Endothelial cell of umbilical vein (primary cell): ENCODE data around the gene SLC25A31. TPM values are rescaled to one million over a fixed set of nuclear protein-coding genes. Genes with fewer than 3 reads are reported as not detected.

Experiments used
- BruUV-seq: library from RNA; stranded (reverse); fragments of 400-500 nt; replicated peaks from 2 replicates; lab custom pipeline; 2021; lab: Mats Ljungman, UMichigan
- CTCF ChIA-PET: fragments of 300-600, 350-600 bp; sonication (Branson Sonifier 250); formaldehyde crosslinking; loops from one replicate; lab custom pipeline; 2021; ENCODE audit warnings: antibody characterized with exemption, inconsistent platforms; lab: Charles Lee
- POLR2A ChIA-PET: fragments of 300-600, 350-600 bp; sonication (Branson Sonifier 250); formaldehyde crosslinking; loops from one replicate; lab custom pipeline; 2021; ENCODE audit warnings: antibody characterized with exemption, inconsistent platforms; lab: Charles Lee
- DNase-seq: peaks from one replicate; pipeline ENCODE4 v3.0.0-alpha.2; 2011; ENCODE audit warnings: low read depth, low spot score
- FAIRE-seq: peaks from 2 replicates; lab custom pipeline; 2011; peaks lifted over from hg19 to GRCh38; lab: Jason Lieb, UNC
- H2AFZ ChIP-seq: 2 replicates; pipeline ENCODE4 v1.6.0; 2012; ENCODE audit warnings: low read depth, low read length, control low read depth, inconsistent platforms
- H3K27ac ChIP-seq: 2 replicates; pipeline ENCODE4 v1.5.1; 2011; ENCODE audit warnings: low read depth, mild to moderate bottlenecking, control low read depth, low read length, moderate library complexity; ENCODE audit not compliant: insufficient read depth
- H3K27me3 ChIP-seq, 2 experiments: 2 replicates each; pipeline versions ENCODE4 v1.6.0 to v1.6.1; 2011; ENCODE audit warnings: low read length in 2 of 2, mixed read lengths in 1 of 2; ENCODE audit not compliant: control insufficient read depth in 2 of 2, insufficient read depth in 2 of 2
- H3K36me3 ChIP-seq, 2 experiments: 2 replicates in 1 of 2; 3 replicates in 1 of 2; pipeline ENCODE4 v1.5.1; 2011; ENCODE audit warnings: low read length in 2 of 2, mild to moderate bottlenecking in 1 of 2, moderate library complexity in 1 of 2; ENCODE audit not compliant: control insufficient read depth in 2 of 2, insufficient read depth in 2 of 2; ENCODE audit errors: extremely low read depth in 1 of 2
- H3K4me1 ChIP-seq: 3 replicates; pipeline ENCODE4 v1.5.1; 2011; ENCODE audit warnings: mild to moderate bottlenecking, low read length; ENCODE audit not compliant: control insufficient read depth, insufficient read depth; ENCODE audit errors: extremely low read depth
- H3K4me2 ChIP-seq: 2 replicates; pipeline ENCODE4 v1.6.1; 2011; ENCODE audit warnings: low read length, control low read depth, mixed read lengths; ENCODE audit not compliant: insufficient read depth
- H3K4me3 ChIP-seq, 3 experiments: fragments of 200-600 bp in 1 of 3; sonication (generic), shearing (Covaris generic) in 1 of 3; replicated peaks in 1 of 3; 2 replicates each; pipeline ENCODE4 v1.5.1; 2011 to 2016; ENCODE audit warnings: control low read depth in 3 of 3, low read length in 3 of 3, mild to moderate bottlenecking in 2 of 3, inconsistent platforms in 1 of 3, low read depth in 1 of 3, moderate library complexity in 1 of 3; ENCODE audit not compliant: insufficient read depth in 1 of 3
- H3K79me2 ChIP-seq: 2 replicates; pipeline ENCODE4 v1.6.0; 2012; ENCODE audit warnings: low read length, inconsistent platforms; ENCODE audit not compliant: control insufficient read depth, insufficient read depth
- H3K9ac ChIP-seq: replicated peaks from 2 replicates; pipeline ENCODE3; 2011; ENCODE audit warnings: low read length, control low read depth; ENCODE audit not compliant: insufficient read depth; ENCODE audit errors: extremely low read depth
- H3K9me1 ChIP-seq: replicated peaks from 3 replicates; pipeline ENCODE4 v1.6.0; 2011; ENCODE audit warnings: mild to moderate bottlenecking, low read length; ENCODE audit not compliant: control insufficient read depth, insufficient read depth; ENCODE audit errors: extremely low read depth
- H3K9me3 ChIP-seq: replicated peaks from 2 replicates; pipeline ENCODE4 v1.5.1; 2012; ENCODE audit warnings: low read length, inconsistent platforms; ENCODE audit not compliant: control insufficient read depth, insufficient read depth
- H4K20me1 ChIP-seq: replicated peaks from 2 replicates; pipeline ENCODE3; 2011; ENCODE audit warnings: mild to moderate bottlenecking, low read length; ENCODE audit not compliant: control insufficient read depth, insufficient read depth; ENCODE audit errors: extremely low read depth
- EZH2 ChIP-seq: IDR thresholded peaks from 2 replicates; pipeline ENCODE4 v1.6.1; 2012; ENCODE audit warnings: borderline replicate concordance, low read depth, mild to moderate bottlenecking, moderate library complexity, low read length, inconsistent platforms; ENCODE audit not compliant: severe bottlenecking
- FOS ChIP-seq: IDR thresholded peaks from 2 replicates; pipeline ENCODE4 v1.6.1; 2011; ENCODE audit warnings: mild to moderate bottlenecking, low read length, moderate library complexity, borderline replicate concordance; ENCODE audit not compliant: insufficient read depth
- GATA2 ChIP-seq: IDR thresholded peaks from 2 replicates; pipeline ENCODE4 v1.7.0; 2011; ENCODE audit warnings: low read depth, mild to moderate bottlenecking, moderate library complexity, mixed read lengths, low read length; ENCODE audit not compliant: insufficient read length, insufficient read depth
- JUN ChIP-seq: IDR thresholded peaks from 2 replicates; pipeline ENCODE4 v1.6.1; 2011; ENCODE audit warnings: borderline replicate concordance, low read depth; ENCODE audit not compliant: insufficient read length, insufficient read depth
- MYC ChIP-seq: IDR thresholded peaks from one replicate; pipeline ENCODE4 v1.6.1; 2011; ENCODE audit warnings: mild to moderate bottlenecking, low read depth, low read length
- POLR2A ChIP-seq: IDR thresholded peaks from 2 replicates; pipeline ENCODE4 v1.6.1; 2012; ENCODE audit warnings: low read depth, mild to moderate bottlenecking, control low read depth, low read length
- POLR2AphosphoS5 ChIP-seq: IDR thresholded peaks from 2 replicates; pipeline ENCODE4 v1.6.1; 2012; ENCODE audit warnings: low read depth, mild to moderate bottlenecking, control low read depth, low read length, moderate library complexity; ENCODE audit not compliant: insufficient read depth
- dilution Hi-C: fragments of 300-500 bp; cut with MboI; formaldehyde crosslinking; loops from one replicate; pipeline ENCODE4 v1.15.0; 2019; ENCODE audit warnings: low sequenced_read_pairs; ENCODE audit not compliant: extremely low pct_ligation_motif_present
- intact Hi-C: fragments of 100-400 bp; cut with micrococcal nuclease; formaldehyde crosslinking; loops from one replicate; pipeline ENCODE4 v1.10.0; 2022
- polyA plus RNA-seq, 4 experiments: library from polyadenylated mRNA; depleted of rRNA in 3 of 4; stranded (reverse) in 3 of 4; unstranded in 1 of 4; fragments of >200 nt; gene quantifications; 2 replicates each; pipeline versions ENCODE4 v1.2.1 to v1.2.3, GENCODE V29; 2011 to 2012; ENCODE audit warnings: missing spikeins in 1 of 4
- total RNA-seq: library from RNA; stranded (reverse); gene quantifications from 2 replicates; pipeline ENCODE4 v1.2.3, GENCODE V29; 2021
- TF ChIP-seq, protein P1 (sequence below): IDR thresholded peaks from 2 replicates; pipeline ENCODE4 v1.6.1; 2011; ENCODE audit not compliant: insufficient read depth, insufficient read length
- TF ChIP-seq, protein P2 (sequence below), 2 donors: IDR thresholded peaks; 1 replicate in 1 of 2; 2 replicates in 1 of 2; pipeline ENCODE4 v1.5.1; 2011; ENCODE audit warnings: low read length in 2 of 2, mild to moderate bottlenecking in 2 of 2, moderate library complexity in 2 of 2, control low read depth in 1 of 2, inconsistent platforms in 1 of 2, low read depth in 1 of 2; ENCODE audit not compliant: insufficient read depth in 1 of 2; ENCODE audit errors: extremely low read depth in 1 of 2

SLC25A31 gene
- total and polyA plus RNA-seq, 2 donors (not counting 3 experiments of a cell fraction or from before 2014, with no cell fraction given): not detected

DNA sequence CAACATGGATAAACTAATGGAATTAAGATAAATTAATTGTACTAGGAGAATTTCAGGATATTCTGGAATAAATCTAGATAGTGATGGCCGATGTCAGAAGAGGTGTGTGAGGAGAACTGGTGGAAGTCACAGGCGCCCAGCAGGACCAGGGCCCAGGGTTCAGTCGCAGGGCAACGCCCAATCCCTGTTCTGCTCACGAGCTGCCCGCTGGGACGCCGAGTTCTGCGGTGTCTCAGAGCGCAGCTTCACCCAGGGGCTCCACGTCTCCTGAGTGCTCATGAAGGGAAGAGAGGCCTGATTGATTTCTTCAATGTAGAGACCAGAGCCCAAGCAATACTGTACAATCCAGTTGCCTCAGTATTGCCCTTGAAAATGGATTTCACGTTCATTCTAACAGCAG is 50.4 kb downstream of the SLC25A31 start:
- Histone ChIP-seq H3K4me1 (peaks cover 2% of the 10 kb centered on the region), H3K36me3 (no peaks in the 10 kb centered on the region), H3K79me2 (no peaks in the 10 kb centered on the region), H3K4me2 (no peak overlapping the region), H3K9me1 (no peaks in the 10 kb centered on the region), H4K20me1 (no peaks in the 10 kb centered on the region), H2AFZ (no peak overlapping the region), H3K9ac (no peak overlapping the region), H3K9me3 (no peaks in the 10 kb centered on the region), H3K4me3 (no peak overlapping the region), H3K27me3 (peaks cover 0 to 3% of the 10 kb centered on the region in 2 experiments), H3K27ac (no peak overlapping the region)
- ChIA-PET POLR2A (no interaction called here), CTCF (interaction anchor here (2.0 kb wide), 1 partner anchor 48 kb away, joined by 5 read pairs; no protein-coding TSS in a partner anchor)
- FAIRE-seq (no peak), DNase-seq (no peak)
- BruUV-seq: no TSS peak
- dilution Hi-C loops (no loop called here), intact Hi-C loops (loop anchor here (5.0 kb wide), 1 partner anchor 507 kb away; the partner anchor contains the start of gene PGRMC2)
- no peak for TF ChIP-seq POLR2AphosphoS5
- no peak for TF ChIP-seq EZH2
- no peak for TF ChIP-seq JUN
- TF ChIP-seq, protein P1, sequence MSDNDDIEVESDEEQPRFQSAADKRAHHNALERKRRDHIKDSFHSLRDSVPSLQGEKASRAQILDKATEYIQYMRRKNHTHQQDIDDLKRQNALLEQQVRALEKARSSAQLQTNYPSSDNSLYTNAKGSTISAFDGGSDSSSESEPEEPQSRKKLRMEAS: no peak
- no peak for TF ChIP-seq MYC
- TF ChIP-seq POLR2A: no peak
- TF ChIP-seq GATA2: no peak
- TF ChIP-seq, protein P2, sequence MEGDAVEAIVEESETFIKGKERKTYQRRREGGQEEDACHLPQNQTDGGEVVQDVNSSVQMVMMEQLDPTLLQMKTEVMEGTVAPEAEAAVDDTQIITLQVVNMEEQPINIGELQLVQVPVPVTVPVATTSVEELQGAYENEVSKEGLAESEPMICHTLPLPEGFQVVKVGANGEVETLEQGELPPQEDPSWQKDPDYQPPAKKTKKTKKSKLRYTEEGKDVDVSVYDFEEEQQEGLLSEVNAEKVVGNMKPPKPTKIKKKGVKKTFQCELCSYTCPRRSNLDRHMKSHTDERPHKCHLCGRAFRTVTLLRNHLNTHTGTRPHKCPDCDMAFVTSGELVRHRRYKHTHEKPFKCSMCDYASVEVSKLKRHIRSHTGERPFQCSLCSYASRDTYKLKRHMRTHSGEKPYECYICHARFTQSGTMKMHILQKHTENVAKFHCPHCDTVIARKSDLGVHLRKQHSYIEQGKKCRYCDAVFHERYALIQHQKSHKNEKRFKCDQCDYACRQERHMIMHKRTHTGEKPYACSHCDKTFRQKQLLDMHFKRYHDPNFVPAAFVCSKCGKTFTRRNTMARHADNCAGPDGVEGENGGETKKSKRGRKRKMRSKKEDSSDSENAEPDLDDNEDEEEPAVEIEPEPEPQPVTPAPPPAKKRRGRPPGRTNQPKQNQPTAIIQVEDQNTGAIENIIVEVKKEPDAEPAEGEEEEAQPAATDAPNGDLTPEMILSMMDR (IDR thresholded peaks at IDR 0.05; ENCODE audit: extremely low read depth in 1 of 2, insufficient read depth in 1 of 2, low read depth in 1 of 2, low read length in 2 of 2): no peak
- TF ChIP-seq FOS: no peak
